Measurements from ENCODE around the gene EIF2B4. TPM values are rescaled to one million over a fixed set of nuclear protein-coding genes. Genes with fewer than 3 reads are reported as not detected.

The EIF2B4 gene
- total and polyA plus RNA-seq, 9 of the 15 experiments (the other 6 are each of a cell fraction or from before 2014, with no cell fraction given) = 29.7 to 80.3 (median 58.9) TPM

- Histone ChIP-seq H3K9me3 (replicated peaks; ENCODE audit: control insufficient read depth, insufficient read depth, low read depth, low read length) (no peaks in the 10 kb centered on the region), H2AFZ (ENCODE audit: low read depth, low read length) (no peak overlapping the region), H3K36me3 (ENCODE audit: control insufficient read depth, insufficient read depth, low read length) (peaks cover 81% of the 10 kb centered on the region), H3K4me2 (ENCODE audit: insufficient read depth, low read length) (peak overlapping the region; percentile 95), H3K27ac (ENCODE audit: extremely low read depth, low read depth, low read length) (peak overlapping the region; percentile 92), H3K79me2 (ENCODE audit: control insufficient read depth, insufficient read depth, low read length) (peaks cover 16% of the 10 kb centered on the region; the same call in 2 of the 3 replicates), H3K4me3 (peak overlapping the region; percentile 84), H4K20me1 (replicated peaks; ENCODE audit: control insufficient read depth, insufficient read depth, low read length) (no peaks in the 10 kb centered on the region), H3K27me3 (ENCODE audit: control insufficient read depth in 2 of 2, insufficient read depth in 2 of 2, low read length in 2 of 2) (no peaks in the 10 kb centered on the region), H3K9ac (ENCODE audit: insufficient read depth in 1 of 2, low read depth in 2 of 2, low read length in 2 of 2) (peak overlapping the region in 1 of 2 experiments; percentile 83; a peak in 2 of 4 replicates), H3K9me1 (ENCODE audit: control insufficient read depth, insufficient read depth, low read length) (no peaks in the 10 kb centered on the region), H3K4me1 (replicated peaks in 1 of 2; ENCODE audit: control insufficient read depth in 2 of 2, insufficient read depth in 2 of 2, low read length in 2 of 2) (peaks cover 7 to 42% of the 10 kb centered on the region in 2 experiments)
- ChIA-PET CTCF (ENCODE audit: low intra/inter-chr PET ratio) (no interaction called here), POLR2A (interaction anchor here (0.7 to 4.3 kb wide), 10 partner anchors 9 to 293 kb away, joined by 3 to 41 read pairs (median 4); partner anchors contain the start of genes EIF2B4, GTF3C2, KHK and PPM1G)
- WGBS (ENCODE audit: insufficient coverage, low coverage, missing lambda C conversion rate) = 67% methylated on average over 2 of the region's 2 CpGs
- FAIRE-seq (no peak), DNase-seq (ENCODE audit: extremely low read depth in 1 of 4, low spot score in 3 of 4) (no peak), ATAC-seq (no peak)
- in situ Hi-C loops (cut with MboI) (no loop called here), intact Hi-C loops (cut with micrococcal nuclease) (no loop called here)
- no TSS peak for BruUV-seq (replicated peaks)
- TF ChIP-seq ZNF551 (CRISPR knock-in tag; IDR thresholded peaks at IDR 0.05) = no peak
- no peak for TF ChIP-seq SIRT6 (IDR thresholded peaks at IDR 0.05; ENCODE audit: low read depth, low read length)
- no peak for TF ChIP-seq GATA2 (CRISPR knock-in tag; IDR thresholded peaks at IDR 0.05)
- no peak for TF ChIP-seq ATF1 (CRISPR knock-in tag; IDR thresholded peaks at IDR 0.05)
- TF ChIP-seq ATF1 (tag; IDR thresholded peaks at IDR 0.05) = no peak
- no peak for TF ChIP-seq TEAD1 (CRISPR knock-in tag; IDR thresholded peaks at IDR 0.05)
- TF ChIP-seq FOXM1 (IDR thresholded peaks at IDR 0.05; ENCODE audit: low read depth) = no peak
- no peak for TF ChIP-seq FOXM1 (CRISPR knock-in tag; IDR thresholded peaks at IDR 0.05; ENCODE audit: low read depth)
- TF ChIP-seq DNMT1 (IDR thresholded peaks at IDR 0.05) = no peak
- no peak for TF ChIP-seq THRAP3 (IDR thresholded peaks at IDR 0.05; ENCODE audit: borderline replicate concordance)
- TF ChIP-seq ZZZ3 (IDR thresholded peaks at IDR 0.05) = 0 out of 2 replicates have a peak, but pooled peaks have one; percentile 37
- TF ChIP-seq ATF6 (CRISPR knock-in tag; IDR thresholded peaks at IDR 0.05) = 0 out of 2 replicates have a peak, but pooled peaks have one; percentile 13
- no peak for TF ChIP-seq EP400 (IDR thresholded peaks at IDR 0.05)
- TF ChIP-seq TRIM28 (IDR thresholded peaks at IDR 0.05) = no peak
- no peak for TF ChIP-seq CHD1 (IDR thresholded peaks at IDR 0.05; ENCODE audit: low read length)
- no peak for TF ChIP-seq RBM22 (IDR thresholded peaks at IDR 0.05; ENCODE audit: low read depth, low read length, poor library complexity, severe bottlenecking)
- 0 out of 2 replicates have a peak, but pooled peaks have one; percentile 70 for TF ChIP-seq ZNF518B (CRISPR knock-in tag; IDR thresholded peaks at IDR 0.05)
- TF ChIP-seq HIVEP1 (CRISPR knock-in tag; IDR thresholded peaks at IDR 0.05) = no peak
Measured at GRCh38 chr2:27379383-27379835, 9.3 kb upstream of the EIF2B4 start.

Data from K562 (cell line).